GM21786 (cell line): Measurements from ENCODE around the gene FHIP1B.

Experiments
- ATAC-seq: cut with Tn5 transposase; IDR thresholded peaks from one replicate; pipeline ENCODE4 v1.9.1; 2021; ENCODE audit not compliant: unreplicated experiment

FHIP1B gene

GRCh38 chr11:6203327-6203726 is 31.1 kb downstream of the FHIP1B start:
- peak; percentile 64 for ATAC-seq

- no peak for ATAC-seq
These were observed 32.4 kb downstream of the FHIP1B start for GRCh38 chr11:6202041-6202440.

- ATAC-seq: no peak
These were observed 33.0 kb downstream of the FHIP1B start for GRCh38 chr11:6201481-6201880.

- no peak for ATAC-seq
These were observed 33.5 kb downstream of the FHIP1B start for GRCh38 chr11:6200975-6201374.

GRCh38 chr11:6199174-6199810 is 35.1 kb downstream of the FHIP1B start, which contains the start of gene OR52W1:
TSS of gene OR52W1 (plus strand) at chr11:6199224. CDS start at chr11:6199224, 0 bp downstream.
- no peak for ATAC-seq

GRCh38 chr11:6197466-6198200 is 36.8 kb downstream of the FHIP1B start:
- no peak for ATAC-seq

GRCh38 chr11:6196396-6196795 is 38.0 kb downstream of the FHIP1B start:
- no peak for ATAC-seq

GRCh38 chr11:6194065-6194581 is 40.3 kb downstream of the FHIP1B start:
- no peak for ATAC-seq

GRCh38 chr11:6191742-6192141 is 42.7 kb downstream of the FHIP1B start:
- ATAC-seq: no peak

- no peak for ATAC-seq
These were observed 59.0 kb downstream of the FHIP1B start for GRCh38 chr11:6175440-6175839.

GRCh38 chr11:6170226-6170625 is 64.2 kb downstream of the FHIP1B start, which contains the start of gene OR52B2:
TSS of gene OR52B2 (minus strand) at chr11:6170326. CDS start at chr11:6170326, 0 bp downstream.
- ATAC-seq: no peak
